Liver (tissue), 9 donors: Measurements from ENCODE around the gene NXPH3. TPM values are rescaled to one million over a fixed set of nuclear protein-coding genes. Genes with fewer than 3 reads are reported as not detected.

ENCODE experiments used
- DNase-seq: peaks from one replicate; pipeline ENCODE4 v3.0.0-alpha.2; 2017; ENCODE audit warnings: low spot score
- H3K27ac ChIP-seq, 2 donors: one replicate each; pipeline ENCODE4 v1.7.0; 2013; ENCODE audit warnings: inconsistent platforms in 2 of 2, low read length in 2 of 2, control low read depth in 1 of 2, low read depth in 1 of 2, mild to moderate bottlenecking in 1 of 2
- H3K27me3 ChIP-seq, 4 donors: one replicate each; pipeline versions ENCODE4 v1.6.1 to v1.7.0; 2013; ENCODE audit warnings: low read length in 3 of 4, inconsistent platforms in 1 of 4, mild to moderate bottlenecking in 1 of 4, moderate library complexity in 1 of 4; ENCODE audit not compliant: control insufficient read depth in 4 of 4, insufficient read depth in 4 of 4
- H3K36me3 ChIP-seq, 4 donors: one replicate each; pipeline versions ENCODE4 v1.6.1 to v1.7.0; 2013; ENCODE audit warnings: low read length in 3 of 4, mild to moderate bottlenecking in 3 of 4, low read depth in 1 of 4, moderate library complexity in 1 of 4; ENCODE audit not compliant: control insufficient read depth in 4 of 4, insufficient read depth in 3 of 4
- H3K4me1 ChIP-seq, 4 donors: one replicate each; pipeline versions ENCODE4 v1.6.1 to v1.7.0; 2013; ENCODE audit warnings: low read length in 3 of 4, mild to moderate bottlenecking in 3 of 4, moderate library complexity in 1 of 4; ENCODE audit not compliant: control insufficient read depth in 4 of 4, insufficient read depth in 4 of 4
- H3K4me3 ChIP-seq, 3 donors: one replicate each; pipeline versions ENCODE4 v1.6.1 to v1.7.0; 2013; ENCODE audit warnings: low read length in 3 of 3, control low read depth in 1 of 3, low read depth in 1 of 3, mild to moderate bottlenecking in 1 of 3
- H3K9ac ChIP-seq, 2 donors: one replicate each; pipeline ENCODE4 v1.7.0; 2013; ENCODE audit warnings: low read length in 2 of 2, mild to moderate bottlenecking in 2 of 2, moderate library complexity in 2 of 2, control low read depth in 1 of 2, low read depth in 1 of 2
- H3K9me3 ChIP-seq, 4 donors: one replicate each; pipeline versions ENCODE4 v1.6.1 to v1.7.0; 2013; ENCODE audit warnings: low read length in 3 of 4; ENCODE audit not compliant: control insufficient read depth in 4 of 4
- CTCF ChIP-seq: fragments of 150-350 bp; IDR thresholded peaks from 2 replicates; pipeline ENCODE4 v1.5.1; 2017; ENCODE audit warnings: improper control_type of control experiment, low read depth, low read length; ENCODE audit not compliant: missing input control
- FOXA1 ChIP-seq: IDR thresholded peaks from 2 replicates; pipeline ENCODE4 v1.6.1; 2016; ENCODE audit warnings: antibody characterized with exemption
- FOXA2 ChIP-seq: IDR thresholded peaks from 2 replicates; pipeline ENCODE4 v1.6.1; 2016; ENCODE audit warnings: antibody characterized with exemption
- GABPA ChIP-seq, 2 donors: IDR thresholded peaks in 1 of 2; conservative IDR thresholded peaks in 1 of 2; 2 replicates each; pipeline ENCODE4 v1.6.1; 2016; ENCODE audit warnings: antibody characterized with exemption in 2 of 2, mild to moderate bottlenecking in 1 of 2, moderate library complexity in 1 of 2
- HNF4A ChIP-seq, 2 donors: conservative IDR thresholded peaks; 2 replicates each; pipeline ENCODE4 v1.6.1; 2016; ENCODE audit warnings: antibody characterized with exemption in 2 of 2, mild to moderate bottlenecking in 2 of 2
- HNF4G ChIP-seq: IDR thresholded peaks from 2 replicates; pipeline ENCODE4 v1.6.1; 2016; ENCODE audit warnings: antibody characterized with exemption
- JUND ChIP-seq, 2 donors: IDR thresholded peaks; 2 replicates each; pipeline ENCODE4 v1.6.1; 2016; ENCODE audit warnings: antibody characterized with exemption in 2 of 2
- NR2F2 ChIP-seq: IDR thresholded peaks from 2 replicates; pipeline ENCODE4 v1.6.1; 2016; ENCODE audit warnings: antibody characterized with exemption
- RAD21 ChIP-seq, 2 donors: IDR thresholded peaks; 2 replicates each; pipeline ENCODE4 v1.6.1; 2016; ENCODE audit warnings: antibody characterized with exemption in 2 of 2, mild to moderate bottlenecking in 2 of 2
- RXRA ChIP-seq, 2 donors: IDR thresholded peaks; 2 replicates each; pipeline ENCODE4 v1.6.1; 2017 to 2018; ENCODE audit warnings: antibody characterized with exemption in 2 of 2, mild to moderate bottlenecking in 1 of 2
- SP1 ChIP-seq: IDR thresholded peaks from 2 replicates; pipeline ENCODE4 v1.6.1; 2018; ENCODE audit warnings: antibody characterized with exemption, mild to moderate bottlenecking
- TAF1 ChIP-seq: conservative IDR thresholded peaks from 2 replicates; pipeline ENCODE4 v1.6.1; 2016; ENCODE audit warnings: antibody characterized with exemption, mild to moderate bottlenecking
- YY1 ChIP-seq: IDR thresholded peaks from 2 replicates; pipeline ENCODE4 v1.6.1; 2016; ENCODE audit warnings: antibody characterized with exemption, mild to moderate bottlenecking
- polyA plus RNA-seq, 2 donors: library from polyadenylated mRNA; stranded (reverse) in 1 of 2; unstranded in 1 of 2; fragments of 200-250 nt in 1 of 2; fragments of >200 nt in 1 of 2; fragmentation: Nextera tagmentation in 1 of 2; extraction: Ambion mirVana in 1 of 2; gene quantifications; one replicate each; pipeline versions ENCODE4 v1.2.1 to v1.2.3, GENCODE V29; 2013 to 2015
- total RNA-seq, 2 donors: library from RNA; depleted of rRNA; stranded (reverse); fragments of >200 nt; gene quantifications; one replicate each; pipeline ENCODE4 v1.2.3, GENCODE V29; 2014
- TF ChIP-seq, protein P1 (sequence below): IDR thresholded peaks from 2 replicates; pipeline ENCODE4 v1.6.1; 2016; ENCODE audit warnings: antibody characterized with exemption, mild to moderate bottlenecking
- TF ChIP-seq, protein P2 (sequence below): IDR thresholded peaks from 2 replicates; pipeline ENCODE4 v1.6.1; 2016; ENCODE audit warnings: antibody characterized with exemption
- TF ChIP-seq, protein P3 (sequence below): IDR thresholded peaks from 2 replicates; pipeline ENCODE4 v1.6.1; 2016; ENCODE audit warnings: antibody characterized with exemption
- donor health status: healthy.
- donor health status: healthy.
- donor health status: healthy.
- donor health status: healthy.
- donor health status: healthy.

NXPH3 gene
- total and polyA plus RNA-seq, 4 donors = 0.17 to 0.22 TPM; not detected in 2

DNA sequence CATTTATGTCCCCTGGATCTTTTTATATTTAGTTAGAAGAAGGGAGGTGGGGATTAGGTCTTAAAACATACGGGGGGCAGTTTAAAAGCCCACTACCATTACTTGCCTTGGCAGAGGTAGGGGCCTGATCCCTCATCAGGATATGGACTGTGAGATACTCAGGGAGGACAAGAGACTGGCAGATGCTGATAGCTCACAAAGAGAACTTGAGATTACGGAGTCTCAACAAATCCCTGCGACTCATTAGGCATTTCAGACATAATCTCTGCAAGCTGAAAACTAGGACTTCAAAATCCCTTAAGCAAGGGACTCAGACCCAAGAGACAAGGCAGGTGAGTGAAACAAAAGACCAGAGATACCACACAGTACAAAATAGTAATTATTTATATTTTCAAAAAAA is 23.2 kb downstream of the NXPH3 start (continued):
- TF ChIP-seq FOXA1 (no peak), RAD21 (IDR thresholded peaks at IDR 0.05) (no peak), NR2F2 (no peak), HNF4G (no peak), TAF1 (no peak), FOXA2 (no peak)
- TF ChIP-seq, protein P1, sequence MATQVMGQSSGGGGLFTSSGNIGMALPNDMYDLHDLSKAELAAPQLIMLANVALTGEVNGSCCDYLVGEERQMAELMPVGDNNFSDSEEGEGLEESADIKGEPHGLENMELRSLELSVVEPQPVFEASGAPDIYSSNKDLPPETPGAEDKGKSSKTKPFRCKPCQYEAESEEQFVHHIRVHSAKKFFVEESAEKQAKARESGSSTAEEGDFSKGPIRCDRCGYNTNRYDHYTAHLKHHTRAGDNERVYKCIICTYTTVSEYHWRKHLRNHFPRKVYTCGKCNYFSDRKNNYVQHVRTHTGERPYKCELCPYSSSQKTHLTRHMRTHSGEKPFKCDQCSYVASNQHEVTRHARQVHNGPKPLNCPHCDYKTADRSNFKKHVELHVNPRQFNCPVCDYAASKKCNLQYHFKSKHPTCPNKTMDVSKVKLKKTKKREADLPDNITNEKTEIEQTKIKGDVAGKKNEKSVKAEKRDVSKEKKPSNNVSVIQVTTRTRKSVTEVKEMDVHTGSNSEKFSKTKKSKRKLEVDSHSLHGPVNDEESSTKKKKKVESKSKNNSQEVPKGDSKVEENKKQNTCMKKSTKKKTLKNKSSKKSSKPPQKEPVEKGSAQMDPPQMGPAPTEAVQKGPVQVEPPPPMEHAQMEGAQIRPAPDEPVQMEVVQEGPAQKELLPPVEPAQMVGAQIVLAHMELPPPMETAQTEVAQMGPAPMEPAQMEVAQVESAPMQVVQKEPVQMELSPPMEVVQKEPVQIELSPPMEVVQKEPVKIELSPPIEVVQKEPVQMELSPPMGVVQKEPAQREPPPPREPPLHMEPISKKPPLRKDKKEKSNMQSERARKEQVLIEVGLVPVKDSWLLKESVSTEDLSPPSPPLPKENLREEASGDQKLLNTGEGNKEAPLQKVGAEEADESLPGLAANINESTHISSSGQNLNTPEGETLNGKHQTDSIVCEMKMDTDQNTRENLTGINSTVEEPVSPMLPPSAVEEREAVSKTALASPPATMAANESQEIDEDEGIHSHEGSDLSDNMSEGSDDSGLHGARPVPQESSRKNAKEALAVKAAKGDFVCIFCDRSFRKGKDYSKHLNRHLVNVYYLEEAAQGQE = no peak

DNA sequence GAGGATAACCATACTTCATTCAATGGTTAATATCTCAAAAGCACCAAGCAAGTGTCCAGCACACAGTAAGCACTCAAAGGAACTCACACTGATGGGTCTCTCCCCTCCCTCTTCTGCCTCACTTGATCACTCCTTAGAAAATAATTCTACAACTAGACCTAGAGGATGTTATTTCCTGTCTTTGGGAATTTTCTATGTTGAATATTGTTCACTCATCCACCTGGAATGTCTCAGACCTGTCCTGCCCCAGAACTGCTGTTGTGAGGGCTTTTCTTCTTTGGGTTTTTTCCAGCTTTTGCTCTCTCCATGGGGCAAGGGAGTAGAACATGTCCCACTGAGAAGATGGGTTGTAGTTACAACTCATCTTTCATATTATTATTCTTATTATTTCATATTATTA is 25.3 kb downstream of the NXPH3 start:
- H3K27me3 ChIP-seq = no peaks in the 10 kb centered on the region
- peaks cover 0 to 4% (median 0%) of the 10 kb centered on the region in 4 donors for H3K4me1 ChIP-seq
- H3K36me3 ChIP-seq = peaks cover 9 to 70% (median 48%) of the 10 kb centered on the region in 4 donors

More for the DNA sequence above, 25.3 kb downstream of the NXPH3 start:
- Histone ChIP-seq H3K4me3 (no peak overlapping the region), H3K27ac (no peak overlapping the region), H3K9ac (no peak overlapping the region), H3K9me3 (no peaks in the 10 kb centered on the region)
- no peak for DNase-seq
- no peak for TF ChIP-seq FOXA1
- TF ChIP-seq HNF4A (conservative IDR thresholded peaks at IDR 0.05) = no peak
- no peak for TF ChIP-seq RAD21 (IDR thresholded peaks at IDR 0.05)
- TF ChIP-seq, protein P2, sequence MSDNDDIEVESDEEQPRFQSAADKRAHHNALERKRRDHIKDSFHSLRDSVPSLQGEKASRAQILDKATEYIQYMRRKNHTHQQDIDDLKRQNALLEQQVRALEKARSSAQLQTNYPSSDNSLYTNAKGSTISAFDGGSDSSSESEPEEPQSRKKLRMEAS = no peak
- TF ChIP-seq CTCF = no peak
- no peak for TF ChIP-seq HNF4G
- TF ChIP-seq, protein P1 = no peak
- no peak for TF ChIP-seq SP1
- TF ChIP-seq JUND (IDR thresholded peaks at IDR 0.05) = no peak
- TF ChIP-seq, protein P3, sequence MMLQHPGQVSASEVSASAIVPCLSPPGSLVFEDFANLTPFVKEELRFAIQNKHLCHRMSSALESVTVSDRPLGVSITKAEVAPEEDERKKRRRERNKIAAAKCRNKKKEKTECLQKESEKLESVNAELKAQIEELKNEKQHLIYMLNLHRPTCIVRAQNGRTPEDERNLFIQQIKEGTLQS = no peak
- no peak for TF ChIP-seq YY1
- no peak for TF ChIP-seq FOXA2
- TF ChIP-seq RXRA (IDR thresholded peaks at IDR 0.05) = no peak
- TF ChIP-seq GABPA (IDR thresholded peaks at IDR 0.05 in 1 of 2, conservative IDR thresholded peaks at IDR 0.05 in 1 of 2) = no peak
